Measurements from ENCODE around the gene GSAP.
A peak's percentile ranks its signal among the peaks of the same experiment; 100 is the strongest.
"Not testable (repeated sequence)": the region's sequence is repeated elsewhere in the genome, so short reads cannot be mapped to it uniquely, and the experiment has no call there.

Gene GSAP

DNA sequence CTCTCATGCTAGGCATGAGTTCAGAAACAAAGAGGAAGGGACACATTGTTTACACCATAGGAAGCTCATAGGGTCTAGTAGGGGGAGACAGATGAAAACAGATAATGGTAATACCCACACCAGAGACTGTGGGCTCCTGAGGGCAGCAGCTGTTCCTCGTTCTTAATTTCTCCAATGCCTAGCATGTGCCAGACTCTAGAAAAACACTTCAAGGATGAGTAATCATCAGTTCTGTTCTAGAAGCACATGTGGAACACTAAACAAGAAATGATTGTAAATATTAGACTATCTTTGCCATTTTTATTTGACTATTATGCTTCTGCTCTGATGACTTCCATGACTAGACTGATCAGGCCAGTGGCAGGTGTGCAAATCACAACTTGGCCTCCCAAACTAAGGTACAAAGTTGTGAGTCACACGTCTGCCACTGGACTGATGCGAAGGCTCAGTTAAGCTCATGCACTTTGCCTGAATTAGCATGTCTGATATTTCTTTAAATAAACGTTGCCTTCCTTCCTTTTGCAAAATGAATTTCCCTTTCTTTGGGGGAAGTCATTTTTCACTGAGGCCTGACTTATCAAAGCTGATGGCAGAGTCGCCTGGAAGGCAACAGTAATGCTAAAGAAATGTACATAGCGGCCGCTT, 127.4 kb downstream of the GSAP start:
- DNase-seq (ENCODE audit: low read depth in 3 of 3), result no peak

DNA sequence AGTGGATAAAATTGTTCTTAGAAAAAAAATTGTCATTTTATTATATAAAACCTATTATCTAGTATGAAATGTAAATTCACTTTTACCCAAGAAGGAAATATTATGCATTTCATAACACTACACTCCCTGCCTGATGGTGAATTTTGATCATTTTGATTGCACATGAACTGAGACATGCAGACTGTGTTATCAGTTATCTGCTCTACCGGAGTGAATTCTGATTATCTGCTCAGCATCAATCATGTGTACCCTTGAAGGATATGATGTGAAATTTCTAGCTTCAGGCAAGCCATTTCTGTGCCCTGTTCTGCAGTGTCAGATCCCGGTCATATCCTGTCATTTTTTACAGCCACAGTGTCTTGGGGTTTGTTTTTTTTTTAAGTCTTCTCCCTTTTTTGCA, 131.5 kb downstream of the GSAP start:
- DNase-seq (ENCODE audit: low read depth in 3 of 3), result no peak

- no peak for DNase-seq (ENCODE audit: low read depth in 3 of 3)
These were observed 132.1 kb downstream of the GSAP start for GRCh38 chr7:77284005-77284404.

- no peak for DNase-seq (ENCODE audit: low read depth in 3 of 3)
These were observed 133.3 kb downstream of the GSAP start for GRCh38 chr7:77282897-77283296.

- DNase-seq (ENCODE audit: low read depth in 3 of 3), result no peak
These were observed 134.2 kb downstream of the GSAP start for GRCh38 chr7:77281780-77282478.

GRCh38 chr7:77276120-77276519, 140.0 kb downstream of the GSAP start:
- DNase-seq (ENCODE audit: low read depth in 3 of 3), result no peak

GRCh38 chr7:77275663-77276062, 140.5 kb downstream of the GSAP start:
- not testable (repeated sequence) for DNase-seq (ENCODE audit: low read depth in 3 of 3)

DNA sequence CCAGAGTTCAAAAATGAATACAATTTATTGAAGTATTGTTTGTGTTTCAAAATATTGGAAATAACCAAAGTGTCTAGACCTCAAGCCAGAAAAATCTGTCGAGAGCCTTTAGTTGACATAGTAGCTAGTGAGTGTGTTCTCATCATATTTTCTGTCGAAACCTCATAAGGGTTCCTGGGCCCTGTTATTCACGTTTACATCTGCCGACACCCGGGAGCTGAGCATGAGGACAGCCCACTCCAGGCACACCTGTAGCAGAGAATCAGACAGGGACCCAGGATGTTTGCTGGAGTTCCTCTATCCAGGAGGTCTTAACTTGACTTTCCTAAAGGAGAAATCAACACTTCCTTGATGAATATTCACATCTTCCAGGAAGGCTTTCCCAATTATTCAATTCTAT, 144.4 kb downstream of the GSAP start:
- no peak for DNase-seq (ENCODE audit: low read depth in 3 of 3)

- DNase-seq (ENCODE audit: low read depth in 3 of 3), result no peak
These were observed 146.1 kb downstream of the GSAP start for GRCh38 chr7:77270094-77270480.

DNA sequence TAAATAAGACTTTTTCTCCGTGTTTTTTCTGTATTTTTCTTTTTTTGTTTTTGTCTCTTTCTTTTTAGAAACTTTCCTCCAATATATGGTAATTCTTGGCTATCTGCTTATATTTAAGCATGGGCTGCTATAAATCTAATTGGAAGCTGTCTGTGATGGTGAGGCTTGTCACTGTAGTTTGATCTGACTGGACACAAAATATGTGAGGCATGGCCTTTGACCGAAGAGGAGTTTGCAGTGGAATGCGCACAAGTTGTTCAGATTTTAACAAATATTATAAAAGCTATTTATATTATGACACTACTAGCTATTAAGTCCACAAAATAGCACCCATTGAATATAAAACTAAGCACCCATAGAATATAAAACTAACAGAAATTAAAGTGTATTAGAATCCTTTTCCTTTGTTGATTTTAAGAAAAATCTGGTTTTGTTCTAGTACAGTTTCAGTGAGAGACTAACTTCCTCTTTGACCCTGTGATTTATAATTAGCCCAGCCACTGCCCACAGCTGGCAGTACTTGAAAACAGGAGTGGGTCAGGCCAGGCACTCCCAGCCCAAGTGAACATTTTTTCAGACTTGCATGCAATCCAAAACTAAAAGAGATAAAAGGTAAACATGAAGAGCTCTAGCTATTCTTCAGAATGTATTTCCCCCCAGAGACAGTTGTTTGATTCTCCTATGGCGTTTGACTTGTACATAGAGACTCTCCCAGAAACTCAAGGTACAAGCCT, 146.6 kb downstream of the GSAP start:
- no peak for DNase-seq (ENCODE audit: low read depth in 3 of 3)

GRCh38 chr7:77266291-77266794, 149.8 kb downstream of the GSAP start:
- peak in 1 of 3 donors; percentile 15 for DNase-seq (ENCODE audit: low read depth in 3 of 3)

DNA sequence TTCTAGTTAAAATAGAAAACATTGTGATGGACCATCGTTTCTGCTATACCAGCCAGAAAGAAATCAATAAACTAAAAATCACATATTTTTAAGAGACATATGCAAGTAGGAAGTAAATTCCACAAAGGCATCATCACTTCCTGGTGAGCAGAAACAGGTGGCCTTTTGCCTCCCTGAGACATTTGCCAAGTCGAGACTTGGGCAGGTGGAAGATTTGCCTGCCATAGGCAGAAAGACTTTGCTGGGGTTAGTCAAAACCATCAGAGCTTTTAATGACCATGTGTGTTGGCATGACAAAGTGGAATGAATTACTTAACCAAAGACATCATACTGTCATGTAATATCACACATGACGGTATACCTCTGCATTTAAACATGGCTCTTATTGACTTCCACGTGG, 150.5 kb downstream of the GSAP start:
- DNase-seq (ENCODE audit: low read depth in 3 of 3), result no peak

DNA sequence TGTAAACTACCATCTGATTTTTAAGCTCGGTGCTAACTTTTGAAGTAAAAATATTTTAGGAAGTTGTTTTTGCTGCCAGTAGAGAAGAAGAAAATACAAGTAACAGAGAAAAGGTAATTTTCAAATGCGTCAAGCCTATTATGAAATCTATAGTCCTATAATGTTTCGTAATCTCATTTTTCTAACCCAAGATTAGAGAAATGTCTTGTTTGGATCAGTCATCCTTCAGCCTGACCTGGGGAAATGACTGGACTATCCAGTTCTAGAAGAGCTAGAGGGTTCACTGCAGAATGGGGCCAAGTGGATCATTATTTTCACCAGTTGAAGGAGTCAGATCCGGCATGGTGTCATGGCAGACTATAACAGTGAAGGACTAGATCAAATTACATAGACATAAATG, 153.8 kb downstream of the GSAP start:
- no peak for DNase-seq (ENCODE audit: low read depth in 3 of 3)

All from stimulated activated CD4-positive, alpha-beta T cell treated with anti-CD3 and anti-CD28 coated beads, TNF-alpha, amount 100 ng/mL, for 48 hours (primary cell).